ENCODE results near the gene ADCY6. TPM values are rescaled to one million over a fixed set of nuclear protein-coding genes. Genes with fewer than 3 reads are reported as not detected.

Gene ADCY6
- total RNA-seq, 1 experiment from 2014 or later: 31.1 TPM

DNA sequence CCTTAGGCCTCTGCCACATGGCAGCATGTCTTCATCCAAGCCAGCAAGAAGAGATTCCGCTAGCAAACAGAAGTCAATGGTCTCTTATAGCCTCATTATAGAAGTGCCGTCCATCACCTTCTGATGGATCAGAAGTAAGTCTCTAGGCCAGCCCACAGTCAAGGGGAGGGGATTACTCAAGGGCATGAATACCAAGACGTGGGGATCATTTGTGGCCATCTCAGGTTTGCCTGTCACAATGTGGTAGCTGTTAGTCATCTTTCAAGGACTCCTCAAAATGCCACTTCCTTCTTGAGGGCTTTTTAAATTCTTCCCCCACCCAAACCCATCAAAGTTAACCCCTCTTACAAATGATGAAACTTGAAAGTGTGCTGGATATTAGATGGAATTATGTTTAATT lies 8.1 kb upstream of the ADCY6 start:
- Mint-ChIP-seq H3K4me1 (peaks cover 13 to 18% of the 10 kb centered on the region in 2 experiments), H3K27me3 (ENCODE audit: low read depth) (peaks cover 8% of the 10 kb centered on the region), H3K36me3 (ENCODE audit: insufficient read depth in 1 of 3, low read depth in 3 of 3) (no peaks in the 10 kb centered on the region), H3K9me3 (no peaks in the 10 kb centered on the region), H3K4me3 (no peak overlapping the region), H3K27ac (no peak overlapping the region; a peak in 1 of 7 replicates)
- DNase-seq: no peak
- Histone ChIP-seq H3K23me2 (ENCODE audit: insufficient read length, low read depth, low read length, poor library complexity, severe bottlenecking) (no peaks in the 10 kb centered on the region), H2BK5ac (ENCODE audit: insufficient read length, low read length) (no peak overlapping the region), H2BK20ac (ENCODE audit: low read depth, low read length, poor library complexity, severe bottlenecking) (no peak overlapping the region), H4K8ac (replicated peaks; ENCODE audit: insufficient read length, low read depth, low read length) (no peak overlapping the region), H3K9ac (ENCODE audit: extremely low read depth, insufficient read length, low read length) (no peak overlapping the region), H3K14ac (ENCODE audit: insufficient read depth, low read length) (no peak overlapping the region), H2BK15ac (ENCODE audit: low read depth, low read length) (no peak overlapping the region), H2AFZ (ENCODE audit: low read length) (no peak overlapping the region), H4K5ac (ENCODE audit: insufficient read length, low read depth, low read length) (no peak overlapping the region), H3K18ac (ENCODE audit: insufficient read length, low read depth, low read length) (no peak overlapping the region), H3T11ph (ENCODE audit: low read length) (no peak overlapping the region), H3K9me3 (ENCODE audit: control insufficient read depth, low read depth, low read length) (no peaks in the 10 kb centered on the region), H3K27ac (ENCODE audit: insufficient read length, low read depth, low read length) (no peak overlapping the region), H2BK12ac (ENCODE audit: insufficient read length, low read depth, low read length) (no peak overlapping the region), H3K79me2 (ENCODE audit: insufficient read depth, low read length) (no peaks in the 10 kb centered on the region), H3K4me1 (ENCODE audit: insufficient read depth, low read length) (no peaks in the 10 kb centered on the region), H2BK120ac (ENCODE audit: low read depth, low read length, poor library complexity, severe bottlenecking) (no peak overlapping the region), H3K4ac (ENCODE audit: low read depth, low read length) (no peak overlapping the region), H3K23ac (ENCODE audit: insufficient read length, low read depth, low read length) (no peak overlapping the region), H3K4me2 (ENCODE audit: insufficient read depth, insufficient read length, low read length) (no peak overlapping the region), H2AK5ac (ENCODE audit: insufficient read length, low read length) (no peak overlapping the region), H3K27me3 (ENCODE audit: insufficient read depth, low read length) (no peaks in the 10 kb centered on the region; the same call in 1 of the 2 replicates), H3K56ac (ENCODE audit: insufficient read length, low read depth, low read length) (no peak overlapping the region), H3K79me1 (ENCODE audit: insufficient read depth, low read depth, low read length, poor library complexity, severe bottlenecking) (no peaks in the 10 kb centered on the region), H4K20me1 (ENCODE audit: control insufficient read depth, insufficient read depth, insufficient read length) (no peaks in the 10 kb centered on the region), H4K91ac (ENCODE audit: insufficient read length, low read depth, low read length) (no peak overlapping the region)
- TF ChIP-seq, protein P1, sequence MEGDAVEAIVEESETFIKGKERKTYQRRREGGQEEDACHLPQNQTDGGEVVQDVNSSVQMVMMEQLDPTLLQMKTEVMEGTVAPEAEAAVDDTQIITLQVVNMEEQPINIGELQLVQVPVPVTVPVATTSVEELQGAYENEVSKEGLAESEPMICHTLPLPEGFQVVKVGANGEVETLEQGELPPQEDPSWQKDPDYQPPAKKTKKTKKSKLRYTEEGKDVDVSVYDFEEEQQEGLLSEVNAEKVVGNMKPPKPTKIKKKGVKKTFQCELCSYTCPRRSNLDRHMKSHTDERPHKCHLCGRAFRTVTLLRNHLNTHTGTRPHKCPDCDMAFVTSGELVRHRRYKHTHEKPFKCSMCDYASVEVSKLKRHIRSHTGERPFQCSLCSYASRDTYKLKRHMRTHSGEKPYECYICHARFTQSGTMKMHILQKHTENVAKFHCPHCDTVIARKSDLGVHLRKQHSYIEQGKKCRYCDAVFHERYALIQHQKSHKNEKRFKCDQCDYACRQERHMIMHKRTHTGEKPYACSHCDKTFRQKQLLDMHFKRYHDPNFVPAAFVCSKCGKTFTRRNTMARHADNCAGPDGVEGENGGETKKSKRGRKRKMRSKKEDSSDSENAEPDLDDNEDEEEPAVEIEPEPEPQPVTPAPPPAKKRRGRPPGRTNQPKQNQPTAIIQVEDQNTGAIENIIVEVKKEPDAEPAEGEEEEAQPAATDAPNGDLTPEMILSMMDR (conservative IDR thresholded peaks at IDR 0.05): no peak
- no CpG with 5 or more reads among the region's 3 CpGs for WGBS (ENCODE audit: extremely low coverage, insufficient read length, low lambda C conversion rate)
